GM18861 (cell line): Measurements from ENCODE around the gene KRTAP10-12.
"Not testable (repeated sequence)": the region's sequence is repeated elsewhere in the genome, so short reads cannot be mapped to it uniquely, and the experiment has no call there.

Experiments used
- ATAC-seq: cut with Tn5 transposase; IDR thresholded peaks from one replicate; pipeline ENCODE4 v1.9.1; 2021; ENCODE audit not compliant: unreplicated experiment

KRTAP10-12 gene

DNA sequence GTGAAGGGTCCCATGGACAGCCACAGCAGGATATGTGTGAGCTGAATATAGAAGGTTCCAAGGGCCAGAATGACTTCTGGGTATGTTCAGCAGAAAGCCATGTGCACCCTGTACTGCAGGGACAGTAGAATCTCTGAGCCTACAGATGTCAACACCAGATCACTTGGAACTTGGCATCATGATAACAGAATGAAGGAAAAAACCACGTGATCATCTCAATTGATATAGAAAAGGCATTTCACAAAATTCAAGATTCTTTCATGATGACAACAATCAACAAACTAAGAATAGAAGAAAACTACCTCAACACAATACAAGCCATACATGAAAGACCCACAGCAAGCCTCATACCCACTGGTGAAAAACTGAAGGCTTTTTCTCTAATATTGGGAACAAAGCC, 29.4 kb upstream of the KRTAP10-12 start:
- no peak for ATAC-seq

DNA sequence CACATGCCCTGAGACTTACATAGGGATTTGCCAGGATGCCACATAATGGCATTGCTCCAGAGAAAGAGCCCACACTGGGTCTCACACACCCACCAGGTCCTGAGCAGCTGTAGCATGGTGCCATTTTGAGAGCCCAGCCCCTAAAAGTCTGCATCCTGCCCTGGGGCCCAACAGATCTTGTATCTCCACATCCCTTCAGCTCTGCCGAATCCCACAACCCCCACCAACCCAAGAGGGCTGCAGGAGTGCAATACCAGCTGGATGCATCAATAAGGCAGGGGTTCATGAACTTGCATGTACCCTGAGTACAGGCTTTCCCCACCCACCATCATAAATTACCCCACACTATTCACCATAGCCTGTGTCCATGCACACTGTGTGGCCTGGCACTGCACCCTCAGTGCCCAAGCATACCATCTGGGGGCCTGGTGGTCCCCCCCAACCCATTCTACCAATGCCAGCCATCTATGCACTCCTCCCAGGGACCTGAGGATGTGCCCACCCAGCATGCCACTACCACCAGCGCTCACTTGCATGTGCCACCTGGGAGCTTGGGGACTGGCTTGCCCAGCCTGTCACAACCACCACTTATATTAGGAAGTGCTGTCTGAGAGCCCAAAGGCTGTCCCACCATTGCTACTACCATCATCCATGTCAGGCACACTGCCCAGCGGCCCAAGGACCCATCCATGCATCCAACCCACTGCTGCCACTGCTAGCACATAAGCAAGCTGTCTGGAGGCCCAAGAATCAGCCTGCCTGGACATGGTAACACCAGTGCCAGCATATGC, 26.1 kb upstream of the KRTAP10-12 start:
- no peak for ATAC-seq

DNA sequence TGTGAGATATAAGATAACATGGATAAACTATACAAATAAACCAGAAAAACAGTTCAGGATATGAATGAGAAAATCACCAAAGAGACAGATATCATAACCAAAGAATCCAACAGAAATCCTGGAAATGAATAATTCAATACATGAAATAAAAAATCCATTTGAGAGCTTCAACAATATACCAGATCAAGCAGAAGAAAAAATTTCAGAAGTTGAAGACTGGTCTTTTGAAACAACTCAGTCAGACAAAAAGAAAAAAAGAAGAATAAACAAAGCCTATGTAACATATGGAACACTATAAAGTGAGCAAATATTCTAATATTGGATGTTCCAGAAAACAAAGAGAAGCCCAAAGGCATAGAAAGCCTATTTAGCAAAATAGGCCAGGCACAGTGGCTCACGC, 25.1 kb upstream of the KRTAP10-12 start:
- ATAC-seq, result no peak

DNA sequence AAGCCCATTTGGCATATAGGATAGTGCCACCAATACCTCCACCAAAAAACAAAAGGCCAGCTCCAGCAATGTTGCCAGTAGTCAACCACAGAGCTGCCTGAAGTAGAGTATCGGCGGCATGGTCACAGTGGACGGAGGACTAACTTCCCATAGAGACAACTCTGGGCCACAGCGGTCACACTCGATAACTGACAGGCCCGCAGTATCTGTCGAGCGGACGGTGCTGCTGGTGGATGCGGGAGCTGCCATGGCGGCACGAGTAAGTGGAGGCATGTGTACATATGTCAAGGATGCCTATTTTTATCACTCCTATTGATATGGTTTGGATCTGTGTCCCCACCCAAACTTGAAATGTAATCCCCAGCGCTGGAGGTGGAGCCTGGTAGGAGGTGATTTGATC, 19.1 kb upstream of the KRTAP10-12 start:
- ATAC-seq, result no peak

DNA sequence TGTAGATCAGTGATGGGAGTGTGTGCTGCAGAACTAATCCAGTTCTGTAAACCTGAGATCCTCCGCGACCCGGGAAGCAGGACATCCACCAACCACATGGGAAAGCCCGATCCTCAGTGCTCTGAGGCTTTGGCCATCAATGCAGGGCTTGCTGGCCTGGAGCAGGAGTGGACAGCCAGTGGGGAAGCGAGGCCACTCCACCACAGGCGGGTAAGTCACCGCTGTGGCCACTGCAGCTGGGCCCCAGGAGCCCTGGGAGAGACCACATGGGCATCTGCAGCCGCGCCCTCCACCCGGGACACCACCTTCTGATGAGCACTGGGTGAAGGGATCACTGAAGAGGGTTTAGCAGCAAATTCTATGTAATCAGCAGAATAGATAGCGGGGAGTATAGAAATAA, 15.8 kb upstream of the KRTAP10-12 start:
- ATAC-seq, result no peak

DNA sequence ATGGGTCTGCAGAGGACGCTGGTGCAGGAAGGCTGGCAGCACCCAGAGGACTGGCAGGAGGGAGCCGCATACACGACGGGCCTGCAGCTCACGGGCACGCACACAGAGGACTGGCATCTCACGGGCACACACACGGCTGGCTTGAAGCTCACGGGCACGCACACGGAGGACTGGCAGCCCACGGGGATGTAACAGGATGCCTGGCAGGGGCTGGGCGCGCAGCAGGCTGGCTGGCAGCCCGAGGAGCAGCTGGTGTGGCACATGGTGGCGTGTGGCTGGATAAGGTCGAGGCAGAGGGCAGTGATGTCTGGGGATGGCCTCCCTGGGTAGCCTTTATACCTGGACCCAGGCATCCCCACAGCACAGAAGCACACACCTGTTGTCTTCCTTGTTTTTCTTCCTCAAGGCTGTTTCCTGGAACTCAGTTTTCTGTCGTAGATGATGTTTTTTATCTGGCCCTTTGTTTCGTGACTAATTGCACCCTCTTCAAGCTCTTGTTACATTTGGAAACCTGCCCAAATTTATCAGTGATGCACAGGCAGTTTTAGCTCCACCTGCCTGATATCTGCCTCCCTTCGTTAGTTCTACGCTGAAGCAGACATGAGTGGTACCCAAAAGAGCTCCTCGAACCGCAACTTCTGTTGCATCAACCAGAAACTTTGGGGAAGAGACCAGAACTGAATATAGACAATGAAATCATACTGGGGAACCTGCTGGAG, 15.0 kb upstream of the KRTAP10-12 start, which contains the start of gene KRTAP12-1:
Gene KRTAP12-1 (minus strand): TSS at position 303 of the 719 bp plus-strand sequence. CDS start 40 bp downstream, at position 263.
- ATAC-seq, result no peak

DNA sequence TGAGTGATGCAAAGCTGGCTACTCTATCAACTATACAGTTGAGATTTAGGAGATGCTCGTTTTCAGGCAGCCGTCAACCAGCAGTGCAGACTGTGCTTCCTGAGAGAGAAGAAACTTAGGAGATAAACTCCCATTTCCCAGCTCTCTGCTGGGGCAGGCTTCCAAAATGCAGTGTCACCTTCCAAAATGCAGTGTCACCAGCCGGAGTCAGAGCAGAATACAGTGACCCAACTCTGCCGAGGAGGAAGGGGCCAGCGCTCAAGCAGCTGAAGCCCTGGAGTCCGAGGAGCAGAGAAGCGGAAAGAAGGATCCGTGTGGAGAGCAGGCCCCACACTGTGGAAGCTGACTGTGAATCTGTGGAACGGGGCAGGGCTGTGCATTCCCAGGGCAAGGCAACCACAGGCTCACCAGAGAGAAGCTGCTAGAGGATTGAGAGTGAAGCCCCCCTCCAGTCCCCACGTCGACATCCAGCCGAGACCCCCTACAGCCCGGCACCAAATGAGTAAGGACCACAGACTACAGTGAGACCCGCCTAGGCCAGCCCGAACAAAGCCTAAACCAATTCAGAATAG, 14.3 kb upstream of the KRTAP10-12 start:
- ATAC-seq, result no peak

DNA sequence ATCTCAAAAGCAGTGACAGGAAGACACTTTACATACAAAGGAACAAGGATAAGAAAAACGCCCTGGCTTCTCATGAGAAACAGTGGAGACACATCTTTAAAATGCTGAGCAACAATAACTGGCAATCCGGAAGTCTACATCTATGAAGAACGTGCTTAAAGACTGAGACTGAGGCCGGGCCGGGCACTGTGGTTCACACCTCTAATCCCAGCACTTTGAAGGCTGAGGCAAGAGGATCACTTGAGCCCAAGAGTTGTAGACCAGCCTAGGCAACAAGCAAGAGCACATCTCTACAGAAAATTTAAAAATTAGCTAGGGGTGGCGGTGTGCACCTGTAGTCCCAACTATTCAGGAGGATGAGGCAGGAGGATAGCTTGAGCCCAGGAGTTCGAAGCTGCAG, 12.9 kb upstream of the KRTAP10-12 start:
- ATAC-seq, result no peak

DNA sequence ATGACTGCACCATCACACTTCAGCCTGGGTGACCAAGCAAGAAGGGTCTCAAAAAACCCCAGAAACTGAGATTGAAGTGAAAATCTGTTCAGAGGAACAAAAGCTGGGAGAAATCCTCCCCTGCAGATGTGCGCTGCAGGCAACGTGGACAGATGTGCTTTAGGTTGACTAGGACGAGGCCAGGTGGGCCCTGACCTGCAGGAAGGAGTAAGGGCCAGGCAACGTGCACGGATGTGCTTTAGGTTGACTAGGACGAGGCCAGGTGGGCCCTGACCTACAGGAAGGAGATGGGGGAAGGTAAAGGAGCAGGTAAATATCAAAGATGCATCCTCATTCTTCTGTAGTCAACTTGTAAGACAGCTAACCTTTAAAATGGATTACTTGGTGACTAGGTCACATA, 12.5 kb upstream of the KRTAP10-12 start:
- no peak for ATAC-seq

DNA sequence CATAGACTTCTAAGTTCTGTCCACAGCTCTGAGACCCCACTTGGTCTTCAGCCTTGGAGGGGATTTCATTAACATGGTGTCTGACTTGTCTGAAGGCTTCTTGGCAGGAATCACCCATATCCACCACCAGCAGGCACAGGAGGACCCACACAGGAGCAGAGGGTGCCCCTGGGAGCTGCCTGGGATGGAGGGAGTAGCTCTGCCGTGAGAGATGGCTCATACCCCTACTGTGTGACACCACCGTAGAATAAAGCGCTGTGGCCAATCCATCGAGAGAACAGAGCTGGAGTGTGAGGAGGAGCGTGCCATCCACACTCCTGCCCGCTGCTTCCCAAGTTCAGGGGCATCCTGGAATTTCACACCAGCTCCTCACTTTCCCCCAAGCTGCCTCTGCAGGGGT, 11.9 kb upstream of the KRTAP10-12 start:
- ATAC-seq, result not testable (repeated sequence)

DNA sequence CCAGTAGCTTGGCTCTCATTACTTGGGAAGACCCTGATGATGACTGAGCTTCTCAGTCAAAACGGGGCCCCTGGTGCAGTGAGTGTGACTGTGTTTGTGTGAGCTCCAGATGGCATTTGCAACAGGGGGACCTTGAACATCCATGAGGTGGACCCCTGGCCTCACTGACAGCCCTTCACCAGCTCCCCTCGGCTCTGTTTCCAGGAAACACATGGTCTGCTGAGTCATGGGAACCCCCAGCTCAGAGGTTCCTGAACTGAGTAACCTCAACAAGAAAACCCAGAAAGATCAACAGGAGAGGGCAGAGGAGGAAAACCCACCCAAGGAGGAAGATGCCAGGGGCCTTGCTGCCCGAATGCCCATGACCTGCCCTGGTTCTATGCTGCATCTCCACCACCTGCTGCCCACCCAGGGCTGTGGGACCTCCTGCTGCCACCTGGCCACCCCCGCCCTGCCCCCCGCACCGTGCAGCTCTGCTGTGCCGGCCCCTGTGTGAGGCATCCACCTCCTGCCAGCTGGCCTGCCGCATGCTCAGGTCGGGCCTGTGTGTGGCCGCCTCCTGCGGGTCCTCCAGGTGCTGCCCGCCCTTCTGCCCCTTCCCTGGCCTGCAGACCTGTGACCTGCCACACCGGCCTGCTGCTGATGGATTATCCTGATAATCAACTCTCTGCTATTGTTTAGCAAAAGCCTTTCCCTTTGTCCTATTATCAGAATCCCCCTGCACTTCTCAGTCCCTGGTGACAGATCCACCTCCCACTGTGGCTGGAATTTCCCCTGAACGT, 10.8 kb upstream of the KRTAP10-12 start:
- ATAC-seq, result no peak

DNA sequence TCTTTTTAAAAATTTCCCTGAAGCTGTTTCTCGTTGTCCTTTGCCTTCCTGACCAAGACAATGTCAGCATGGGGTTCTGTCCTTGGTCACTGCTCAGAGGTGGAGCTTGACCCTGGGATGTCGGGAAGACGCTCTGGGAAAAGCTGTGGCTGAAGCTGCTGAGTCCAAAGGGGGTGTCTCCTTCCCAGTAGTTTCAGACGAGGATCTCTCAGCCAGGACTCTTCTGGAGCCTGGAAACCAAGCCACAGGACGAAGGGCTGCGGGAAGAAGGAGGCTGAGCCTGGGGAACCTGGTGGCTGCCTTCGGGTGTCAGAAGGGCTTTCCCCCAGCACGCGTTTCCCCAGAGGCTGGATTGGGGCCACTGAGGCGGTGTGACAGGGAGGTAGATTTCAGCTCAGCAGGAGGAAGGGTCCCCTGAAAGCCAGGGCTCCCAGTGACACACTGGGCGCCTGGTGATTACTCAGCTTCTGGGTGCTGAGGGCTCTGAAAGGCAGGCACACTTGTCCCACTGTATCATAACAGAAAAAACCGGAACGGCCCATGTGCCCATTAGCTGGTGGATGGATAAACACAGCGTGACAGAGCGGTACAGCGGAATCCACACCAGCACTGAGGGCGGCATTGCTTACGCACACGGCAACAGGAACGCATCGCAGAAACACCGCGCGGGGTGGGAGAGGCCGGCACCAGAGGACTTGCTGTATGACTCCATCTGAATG, 10.0 kb upstream of the KRTAP10-12 start:
- no peak for ATAC-seq

DNA sequence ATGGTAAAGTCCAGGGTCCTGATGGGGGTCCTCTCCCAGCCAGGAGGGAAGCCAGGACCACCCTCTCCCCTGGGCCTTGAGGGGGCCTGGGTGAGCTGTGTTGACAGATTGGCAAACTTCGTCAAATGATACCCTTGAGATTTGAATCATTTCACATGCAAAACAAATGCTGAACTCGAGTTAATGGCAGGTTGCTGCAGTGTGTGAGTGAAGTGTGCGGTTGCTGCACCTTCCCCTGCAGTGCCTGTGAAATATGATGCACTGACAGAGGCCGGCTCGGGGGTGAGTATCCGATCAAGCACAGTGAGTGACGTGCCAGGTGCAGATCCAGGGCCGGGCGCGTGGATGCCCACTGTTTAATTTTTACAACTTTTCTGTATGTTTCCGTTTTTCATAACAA, 9.3 kb upstream of the KRTAP10-12 start:
- no peak for ATAC-seq

DNA sequence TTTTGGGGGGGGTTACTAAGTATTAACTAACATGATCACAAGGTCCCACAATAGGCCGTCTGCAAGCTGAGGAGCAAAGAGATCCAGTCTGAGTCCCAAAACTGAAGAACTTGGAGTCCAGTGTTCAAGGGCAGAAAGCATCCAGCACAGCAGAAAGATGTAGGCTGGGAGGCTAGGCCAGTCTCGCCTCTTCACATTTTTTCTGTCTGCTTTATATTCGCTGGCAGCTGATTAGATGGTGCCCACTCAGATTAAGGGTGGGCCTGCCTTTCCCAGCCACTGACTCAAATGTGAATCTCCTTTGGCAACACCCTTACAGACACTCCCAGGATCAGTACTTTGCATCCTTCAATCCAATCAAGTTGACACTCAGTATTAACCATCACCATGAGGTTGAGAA, 7.2 kb upstream of the KRTAP10-12 start:
- ATAC-seq, result not testable (repeated sequence)

DNA sequence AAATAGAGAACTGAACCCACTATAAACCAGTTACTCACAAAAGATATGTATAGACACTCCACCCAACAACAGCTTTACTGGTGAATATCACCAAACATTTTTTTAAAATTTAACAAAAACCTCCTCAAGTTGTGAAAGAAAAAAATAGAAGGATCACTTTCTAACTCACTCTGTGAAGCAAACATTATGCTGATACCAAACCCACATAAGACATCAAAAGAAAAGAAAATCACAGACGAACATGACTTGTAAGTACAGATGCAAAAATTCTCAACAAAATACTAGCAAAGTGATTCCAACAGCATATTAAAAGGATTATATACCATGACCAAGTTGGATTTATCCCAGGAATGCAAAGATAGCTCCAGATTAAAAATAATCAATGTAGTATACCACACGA, 5.3 kb upstream of the KRTAP10-12 start:
- no peak for ATAC-seq

DNA sequence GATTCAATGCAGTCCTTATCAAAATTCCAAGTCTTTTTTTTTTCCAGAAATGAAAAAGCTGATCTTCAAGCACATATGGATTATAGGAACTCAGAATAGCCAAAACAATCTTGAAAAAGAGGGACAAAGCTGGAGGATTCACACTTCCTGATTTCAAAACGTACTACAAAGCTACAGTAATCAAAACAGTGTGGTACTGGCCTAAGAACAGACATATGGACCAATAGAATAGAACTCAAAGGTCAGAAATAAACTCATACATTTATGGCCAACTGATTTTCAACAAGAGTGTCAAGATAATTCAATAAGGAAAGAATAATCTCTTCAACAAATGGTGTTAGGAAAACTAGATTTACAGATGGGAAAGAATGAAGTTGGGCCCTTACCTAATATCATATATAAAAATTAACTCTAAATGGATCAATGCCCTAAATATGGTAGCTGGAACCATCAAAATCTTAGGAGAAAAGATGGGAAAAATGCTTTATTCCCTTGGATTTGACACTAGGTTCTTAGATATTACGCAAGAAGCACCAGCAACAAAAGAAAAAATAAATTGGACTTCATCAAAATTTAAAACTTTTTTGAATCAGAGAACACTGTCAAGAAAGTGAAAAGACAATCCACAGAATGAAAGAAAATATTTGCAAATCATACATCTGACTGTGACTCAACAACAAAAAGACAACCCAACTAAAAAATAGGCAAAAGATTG, 4.0 kb upstream of the KRTAP10-12 start:
- no peak for ATAC-seq

DNA sequence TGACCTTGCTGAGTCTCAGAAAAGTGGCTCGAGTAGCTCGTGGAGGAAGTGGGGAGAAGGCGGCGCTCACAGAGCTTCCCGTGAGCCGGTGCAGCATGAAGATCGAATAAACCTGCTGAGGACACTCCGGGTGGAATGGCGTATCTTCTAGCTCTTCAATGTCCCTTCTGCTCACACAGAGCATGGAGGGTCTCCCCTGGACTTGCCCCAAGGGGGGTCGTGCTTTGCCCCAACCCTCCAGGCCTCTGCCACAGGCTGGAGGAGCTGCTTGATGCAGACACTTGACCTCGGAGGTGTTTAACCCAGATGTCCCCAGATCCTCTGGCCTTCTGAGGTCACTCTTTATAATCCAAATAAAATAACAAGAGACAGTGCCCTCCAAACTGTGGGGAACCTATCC, 2.2 kb upstream of the KRTAP10-12 start:
- ATAC-seq, result no peak

DNA sequence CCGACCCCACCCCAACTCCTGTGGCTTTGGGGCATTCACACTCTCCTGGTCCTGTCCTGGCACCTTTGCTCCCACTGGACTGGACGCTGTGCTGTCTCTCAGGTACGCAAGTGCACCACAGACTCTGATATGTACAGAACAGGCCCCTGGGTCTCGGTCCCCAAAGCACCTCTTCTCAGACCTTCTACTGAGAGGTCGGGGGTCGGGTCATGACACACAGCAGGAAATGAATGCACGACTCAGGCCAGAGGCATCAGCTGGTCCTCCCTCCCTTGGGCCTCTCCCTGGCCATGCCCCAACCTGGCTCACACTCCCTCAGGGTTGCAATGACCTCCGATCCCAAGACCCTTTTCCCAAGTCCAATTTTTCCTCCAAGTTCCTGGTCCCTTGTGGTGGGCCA, 1.8 kb upstream of the KRTAP10-12 start:
- ATAC-seq, result no peak

DNA sequence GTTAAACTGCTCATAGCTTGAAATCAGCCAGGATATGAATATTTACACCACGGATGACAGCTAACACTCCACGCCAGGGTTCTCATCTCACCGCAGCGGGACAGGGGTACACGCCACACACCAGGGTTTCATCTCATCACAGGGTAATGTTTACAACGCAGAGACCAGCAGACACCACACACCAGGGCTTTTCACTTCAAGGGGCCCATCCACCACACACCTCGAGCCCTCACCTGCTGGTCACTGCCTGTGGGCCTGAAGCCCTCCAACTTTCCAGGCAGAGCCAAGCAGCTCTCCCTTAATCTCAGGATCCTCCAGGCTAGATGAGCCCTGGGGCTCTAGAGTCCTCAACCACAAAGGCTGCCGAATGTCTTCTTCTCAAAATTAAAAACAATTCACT, 1.3 kb upstream of the KRTAP10-12 start:
- ATAC-seq, result no peak

DNA sequence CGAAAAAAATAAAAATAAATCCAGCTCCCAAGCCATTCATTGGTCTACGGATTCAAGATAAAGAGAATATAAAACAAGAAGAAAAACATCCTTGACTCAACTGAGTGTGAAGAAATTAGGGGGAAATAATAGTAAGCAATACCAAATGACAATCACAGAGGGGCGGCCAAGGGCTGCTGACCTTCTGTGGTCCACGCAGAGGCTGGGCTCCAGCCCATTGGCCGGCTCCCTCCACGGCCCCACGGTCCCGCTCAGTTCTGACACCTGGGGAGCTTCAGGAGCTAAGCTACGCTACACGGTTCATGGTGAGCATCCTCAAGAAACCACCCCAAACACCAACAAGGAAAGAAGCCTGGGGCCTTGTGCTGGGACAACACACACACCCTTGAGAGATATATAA, 400 bp upstream of the KRTAP10-12 start:
- no peak for ATAC-seq
